Mucosa of descending colon (tissue), 3 donors: ENCODE data around the gene ENKUR. TPM values are rescaled to one million over a fixed set of nuclear protein-coding genes. Genes with fewer than 3 reads are reported as not detected.
A peak's percentile ranks its signal among the peaks of the same experiment; 100 is the strongest.

Source experiments
- ATAC-seq: fragments of 200-7000 bp; cut with Tn5 transposase; one replicate; pipeline ENCODE4 v1.9.1; 2020; ENCODE audit warnings: mild to moderate bottlenecking, moderate library complexity
- DNase-seq, 3 donors: peaks; one replicate each; pipeline ENCODE4 v3.0.0-alpha.2; 2020
- H3K36me3 ChIP-seq: fragments of 200-600 bp; one replicate; pipeline ENCODE4 v1.8.0; 2021; ENCODE audit warnings: low read depth, mild to moderate bottlenecking
- H3K4me1 ChIP-seq: fragments of 200-600 bp; one replicate; pipeline ENCODE4 v1.8.0; 2021; ENCODE audit warnings: low read depth, mild to moderate bottlenecking
- H3K4me3 ChIP-seq: fragments of 200-600 bp; one replicate; pipeline ENCODE4 v1.8.0; 2021; ENCODE audit warnings: mild to moderate bottlenecking
- H3K9me3 ChIP-seq: fragments of 200-600 bp; one replicate; pipeline ENCODE4 v1.8.0; 2021; ENCODE audit warnings: mild to moderate bottlenecking
- CTCF ChIP-seq: fragments of 200-600 bp; IDR thresholded peaks from one replicate; pipeline ENCODE4 v1.8.0; 2022; ENCODE audit warnings: antibody characterized with exemption, mild to moderate bottlenecking
- intact Hi-C, 2 donors: fragments of 100-400 bp; cut with DNase I in 1 of 2; cut with micrococcal nuclease in 1 of 2; formaldehyde crosslinking; loops; one replicate each; pipeline versions ENCODE4 v1.11.0 to v1.11.1; 2022; cut with DNase I, micrococcal nuclease
- total RNA-seq, 3 donors: library from RNA; stranded (reverse); fragmentation: NEBNext Ultra II Directional in 2 of 3; extraction: Animal tissue kit (Norgen Biotek cat#: 25700) in 2 of 3; gene quantifications; one replicate each; pipeline versions ENCODE4 v1.2.1 to v1.2.4, GENCODE V29; 2021 to 2023
- donor health status: DM: no; HTN: no; CAD: no; lungs with moderate emphysema.
- donor health status: DM: no; HTN: no; CAD: no.
- donor health status: DM: no; HTN: yes; CAD: no.

ENKUR gene
- total RNA-seq, 3 donors from 2014 or later, result 0.32 to 0.98 (median 0.77) TPM

DNA sequence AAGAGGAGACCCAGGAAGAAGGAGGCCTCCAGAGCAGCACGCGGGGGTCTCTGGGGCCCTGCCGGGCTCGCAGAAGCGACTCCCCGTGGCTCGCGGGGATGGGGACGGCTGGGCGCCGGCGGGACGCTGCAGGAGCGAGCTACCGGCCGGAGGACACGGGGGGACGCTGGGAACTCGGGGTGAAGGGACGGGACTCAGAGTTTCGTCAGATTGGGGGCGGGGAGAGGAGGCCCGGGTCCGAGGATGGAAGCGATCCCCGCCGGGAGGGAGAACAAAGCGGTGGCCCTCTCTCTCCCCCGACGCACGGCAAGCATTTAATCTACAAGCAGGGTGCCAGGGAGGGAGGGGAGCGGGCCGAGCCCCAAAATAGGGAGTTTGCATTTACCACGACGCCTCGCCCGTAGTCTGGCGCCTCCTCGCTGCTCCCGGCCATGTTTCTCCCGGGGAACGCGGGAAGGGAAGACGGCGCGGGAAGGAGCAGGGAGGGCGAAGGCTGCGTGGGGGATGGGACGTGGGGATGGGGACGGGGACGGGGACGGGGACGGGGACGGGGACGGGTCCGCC lies 63.7 kb downstream of the ENKUR start, which contains the start of gene PRTFDC1:
Gene PRTFDC1, minus strand, starts transcription at position 464 of the 564 bp plus-strand sequence. Its CDS starts 31 bp downstream, at position 433.
- TF ChIP-seq CTCF, result no peak
- peak within 1 kb of the TSS; percentile 23 for H3K4me3 ChIP-seq
- intact Hi-C loops, result loop anchor here in 1 of 2 donors (5.0 kb wide), 1 partner anchor 230 kb away; the partner anchor contains the start of gene ARHGAP21
- DNase-seq (peak; percentile 67 to 77 (median 67)), ATAC-seq (peak; percentile 74)
- no peaks in the 10 kb centered on the region for H3K4me1 ChIP-seq
- H3K9me3 ChIP-seq, result no peaks in the 10 kb centered on the region
- no peaks in the 10 kb centered on the region for H3K36me3 ChIP-seq

DNA sequence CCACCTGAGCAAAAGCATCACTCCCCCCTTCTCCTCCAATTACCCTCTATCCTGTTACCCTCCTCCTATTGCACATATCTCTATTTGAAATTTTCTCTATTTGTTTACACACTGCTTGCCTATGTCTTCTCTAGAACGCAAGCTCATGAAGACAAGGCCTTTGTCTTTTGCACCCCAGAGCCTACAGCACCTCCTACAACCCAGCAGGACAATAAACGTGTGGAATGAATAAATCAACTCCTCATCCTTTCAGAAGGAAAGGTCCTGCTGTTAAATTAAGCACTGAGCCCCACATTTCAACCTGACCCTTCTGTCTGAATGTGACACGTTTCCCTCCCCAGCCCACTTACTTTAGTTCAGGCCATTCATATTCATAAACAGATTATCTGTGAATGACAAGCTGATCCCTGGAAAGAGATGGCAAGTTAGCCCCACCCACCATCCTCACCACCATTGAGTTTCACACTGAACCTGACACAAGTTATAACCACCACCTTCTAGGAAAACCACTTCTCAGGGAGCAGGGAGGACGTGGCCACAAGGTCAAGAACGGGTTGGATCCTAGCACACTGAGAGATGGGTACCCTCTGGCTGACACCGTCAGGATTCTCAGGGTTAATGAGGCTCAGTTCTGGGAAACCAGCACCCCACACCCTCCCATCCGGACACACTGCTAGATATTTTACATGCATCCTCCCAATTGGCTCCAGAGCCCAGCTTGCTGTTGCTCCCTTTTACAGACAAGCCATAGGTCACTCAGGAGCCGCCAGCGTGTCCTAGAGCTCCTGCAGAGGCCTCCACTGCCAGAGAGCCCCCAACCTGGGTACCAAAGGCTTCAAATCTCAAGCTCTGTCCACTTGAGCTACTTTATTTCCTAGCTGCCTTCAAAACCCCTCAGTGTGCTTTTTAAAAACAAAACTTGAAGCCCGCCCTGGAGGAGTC lies 64.5 kb downstream of the ENKUR start:
- peak; percentile 72 for ATAC-seq
- intact Hi-C loops, result loop anchor here in 1 of 2 donors (5.0 kb wide), 1 partner anchor 229 kb away; the partner anchor contains the start of gene ARHGAP21
- Histone ChIP-seq H3K4me3 (no peak overlapping the region), H3K4me1 (no peaks in the 10 kb centered on the region), H3K9me3 (no peaks in the 10 kb centered on the region), H3K36me3 (no peaks in the 10 kb centered on the region)
- DNase-seq, result peak in 2 of 3 donors; percentile 54 to 60
- TF ChIP-seq CTCF, result no peak

DNA sequence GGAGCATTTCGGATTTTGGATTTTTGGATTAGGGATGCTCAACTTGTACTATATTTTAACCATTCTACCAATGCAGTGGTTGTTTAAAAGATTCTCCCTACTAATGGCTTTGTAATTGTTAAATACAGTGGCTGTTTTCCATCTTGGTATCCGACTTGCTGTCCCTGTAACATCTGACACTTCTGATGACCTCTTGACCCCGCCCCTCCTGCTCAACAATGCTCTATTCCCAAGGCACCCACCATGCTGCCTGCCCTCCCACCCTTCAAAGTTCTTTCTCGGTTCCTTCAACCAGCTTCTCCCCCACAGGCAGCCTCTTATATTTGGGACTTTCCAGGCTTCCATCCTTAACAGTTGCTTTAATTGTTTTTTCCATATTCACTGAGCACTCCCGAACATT lies 65.5 kb downstream of the ENKUR start:
- ATAC-seq (no peak), DNase-seq (no peak)
- intact Hi-C loops, result loop anchor here in 1 of 2 donors (5.0 kb wide), 1 partner anchor 228 kb away; the partner anchor contains the start of gene ARHGAP21
- H3K9me3 ChIP-seq, result no peaks in the 10 kb centered on the region
- no peaks in the 10 kb centered on the region for H3K36me3 ChIP-seq
- no peaks in the 10 kb centered on the region for H3K4me1 ChIP-seq
- no peak for TF ChIP-seq CTCF
- H3K4me3 ChIP-seq, result no peak overlapping the region

- no peak for TF ChIP-seq CTCF
- H3K9me3 ChIP-seq, result no peaks in the 10 kb centered on the region
- ATAC-seq (no peak), DNase-seq (no peak)
- no peaks in the 10 kb centered on the region for H3K4me1 ChIP-seq
- no peaks in the 10 kb centered on the region for H3K36me3 ChIP-seq
- H3K4me3 ChIP-seq, result no peak overlapping the region
- intact Hi-C loops, result loop anchor here in 1 of 2 donors (5.0 kb wide), 1 partner anchor 227 kb away; the partner anchor contains the start of gene ARHGAP21
These were observed 66.3 kb downstream of the ENKUR start for GRCh38 chr10:24949616-24950015.

DNA sequence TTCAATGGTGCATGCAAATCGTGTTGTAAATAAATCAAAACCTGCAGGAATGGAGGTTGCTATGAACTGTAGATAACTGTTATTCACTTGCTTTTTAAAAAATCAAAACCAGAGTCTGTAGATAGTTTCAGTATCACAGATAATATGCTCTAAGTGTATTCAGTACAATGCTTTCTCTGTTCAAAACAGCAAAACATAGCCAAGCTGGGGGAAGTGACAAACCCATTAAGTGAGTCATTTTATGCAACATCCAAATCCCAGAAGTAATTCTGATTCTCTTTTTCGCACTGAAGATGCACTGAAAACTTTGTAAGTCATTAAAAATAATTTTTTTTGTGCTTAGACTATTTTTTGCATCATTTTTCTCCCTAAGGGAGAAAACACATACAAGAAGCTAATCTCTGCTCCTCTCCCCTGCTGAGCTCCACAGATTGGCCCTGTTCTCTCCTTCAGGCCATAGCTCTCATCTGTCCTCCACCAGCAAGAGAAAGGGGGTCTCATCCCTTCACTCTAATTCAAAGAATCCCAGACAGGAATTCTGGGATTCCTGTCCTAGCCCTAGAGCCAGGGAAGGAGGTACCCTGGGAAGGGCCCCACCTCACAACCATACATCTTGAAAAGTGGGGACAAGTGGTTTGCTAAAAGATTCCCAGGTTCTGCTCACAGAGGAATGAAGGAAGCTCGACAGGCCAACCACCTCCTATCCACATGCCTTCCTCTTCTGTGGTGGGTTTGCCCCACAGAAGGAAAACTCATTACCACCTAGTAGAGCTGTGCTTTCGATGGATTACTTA lies 68.5 kb downstream of the ENKUR start:
- intact Hi-C loops, result no loop called here

More for the DNA sequence above, 68.5 kb downstream of the ENKUR start:
- no peak for ATAC-seq
- no peak overlapping the region for H3K4me3 ChIP-seq
- no peaks in the 10 kb centered on the region for H3K36me3 ChIP-seq
- H3K9me3 ChIP-seq, result no peaks in the 10 kb centered on the region
- TF ChIP-seq CTCF, result no peak
- DNase-seq, result no peak
- H3K4me1 ChIP-seq, result no peaks in the 10 kb centered on the region
